OCI-LY1 (cell line): Measurements from ENCODE around the gene CRTAC1.

Experiments
- H2AFZ ChIP-seq: fragments of 200-600 bp; sonication (generic), shearing (Covaris generic); 2 replicates; pipeline ENCODE4 v1.6.0; 2014; ENCODE audit warnings: antibody characterized with exemption, mild to moderate bottlenecking, low read length
- H3F3A ChIP-seq: fragments of 200-600 bp; sonication (generic), shearing (Covaris generic); 2 replicates; pipeline ENCODE4 v1.6.0; 2014; ENCODE audit warnings: mild to moderate bottlenecking, antibody characterized with exemption, low read length, moderate library complexity; ENCODE audit not compliant: insufficient read depth
- H3K27ac ChIP-seq: fragments of 200-600 bp; sonication (generic); 2 replicates; pipeline ENCODE4 v1.5.1; 2014; ENCODE audit warnings: low read length, mixed run types, mild to moderate bottlenecking, low read depth; ENCODE audit not compliant: poor library complexity, severe bottlenecking
- H3K27me3 ChIP-seq: fragments of 200-600 bp; sonication (generic); 2 replicates; pipeline ENCODE4 v1.6.0; 2014; ENCODE audit warnings: antibody characterized with exemption, mild to moderate bottlenecking, low read length, moderate library complexity; ENCODE audit not compliant: insufficient read depth
- H3K36me3 ChIP-seq: fragments of 200-600 bp; sonication (generic); 2 replicates; pipeline ENCODE4 v1.6.1; 2014; ENCODE audit warnings: mild to moderate bottlenecking, antibody characterized with exemption, low read length, moderate library complexity, mixed read lengths; ENCODE audit not compliant: insufficient read depth
- H3K4me1 ChIP-seq: fragments of 200-600 bp; sonication (generic); 2 replicates; pipeline ENCODE4 v1.5.1; 2014; ENCODE audit warnings: mild to moderate bottlenecking, low read length, moderate library complexity; ENCODE audit not compliant: insufficient read depth, severe bottlenecking
- H3K4me2 ChIP-seq: fragments of 200-600 bp; sonication (generic), shearing (Covaris generic); 2 replicates; pipeline ENCODE4 v1.6.1; 2014; ENCODE audit warnings: low read length
- H3K4me3 ChIP-seq: fragments of 200-600 bp; sonication (generic); 2 replicates; pipeline ENCODE4 v1.5.1; 2014; ENCODE audit warnings: low read length, low read depth, mild to moderate bottlenecking, mixed read lengths; ENCODE audit not compliant: poor library complexity, severe bottlenecking
- H3K79me2 ChIP-seq: fragments of 200-600 bp; shearing (Covaris generic); 2 replicates; pipeline ENCODE4 v1.6.1; 2016; ENCODE audit warnings: mixed run types, low read length, mixed read lengths; ENCODE audit not compliant: insufficient read depth
- H3K9ac ChIP-seq: fragments of 200-600 bp; sonication (generic), shearing (Covaris generic); 2 replicates; pipeline ENCODE4 v1.6.1; 2014; ENCODE audit warnings: mild to moderate bottlenecking, low read length, mixed read lengths
- H3K9me2 ChIP-seq: fragments of 200-600 bp; sonication (generic), shearing (Covaris generic); 2 replicates; pipeline ENCODE4 v1.6.1; 2014; ENCODE audit warnings: low read depth, mild to moderate bottlenecking, low read length, mixed read lengths
- H3K9me3 ChIP-seq: fragments of 200-600 bp; shearing (Covaris generic); 2 replicates; pipeline ENCODE4 v1.6.1; 2014; ENCODE audit warnings: low read length, mixed read lengths
- H4K20me1 ChIP-seq: fragments of 200-600 bp; sonication (generic), shearing (Covaris generic); 2 replicates; pipeline ENCODE4 v1.6.0; 2016; ENCODE audit warnings: mild to moderate bottlenecking, low read length; ENCODE audit not compliant: insufficient read depth
- EZH2 ChIP-seq: fragments of 200-600 bp; sonication (generic), shearing (Covaris generic); IDR thresholded peaks from 2 replicates; pipeline ENCODE4 v1.8.0; 2017; ENCODE audit warnings: borderline replicate concordance, mixed run types, mild to moderate bottlenecking, antibody characterized with exemption, low read length, moderate library complexity, mixed read lengths
- TF ChIP-seq, protein P1 (sequence below): fragments of 200-600 bp; sonication (generic), shearing (Covaris generic); IDR thresholded peaks from 2 replicates; pipeline ENCODE4 v1.5.1; 2017; ENCODE audit warnings: mild to moderate bottlenecking, antibody characterized with exemption, low read length, moderate library complexity, mixed read lengths

CRTAC1 gene

DNA sequence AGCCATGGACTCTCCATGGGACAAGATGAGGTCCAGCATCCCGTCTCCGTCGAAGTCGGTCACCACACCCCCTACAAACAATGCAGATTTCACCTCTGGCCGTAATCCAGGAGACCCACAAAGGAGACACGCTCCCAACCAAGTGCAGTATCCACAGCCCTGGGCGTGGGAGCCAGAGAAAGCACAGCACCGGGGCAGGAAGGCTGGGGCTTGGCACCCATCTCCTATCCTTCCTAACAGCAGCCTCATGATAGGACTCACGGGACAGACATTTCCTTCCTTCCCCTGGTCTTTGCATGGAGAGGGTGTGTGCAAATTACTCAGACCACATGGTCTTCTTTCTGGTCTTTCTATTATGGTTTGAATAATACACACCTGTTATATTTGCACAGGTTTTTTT is 134.5 kb downstream of the CRTAC1 start:
- Histone ChIP-seq H3K27me3 (no peaks in the 10 kb centered on the region), H3K4me3 (no peak overlapping the region), H3F3A (no peaks in the 10 kb centered on the region), H3K9ac (no peak overlapping the region), H3K4me2 (no peak overlapping the region), H3K9me3 (no peaks in the 10 kb centered on the region), H3K27ac (no peak overlapping the region), H4K20me1 (no peaks in the 10 kb centered on the region), H3K9me2 (no peaks in the 10 kb centered on the region), H3K4me1 (no peaks in the 10 kb centered on the region), H3K36me3 (no peaks in the 10 kb centered on the region), H3K79me2 (no peaks in the 10 kb centered on the region), H2AFZ (no peak overlapping the region)
- no peak for TF ChIP-seq EZH2
- TF ChIP-seq, protein P1, sequence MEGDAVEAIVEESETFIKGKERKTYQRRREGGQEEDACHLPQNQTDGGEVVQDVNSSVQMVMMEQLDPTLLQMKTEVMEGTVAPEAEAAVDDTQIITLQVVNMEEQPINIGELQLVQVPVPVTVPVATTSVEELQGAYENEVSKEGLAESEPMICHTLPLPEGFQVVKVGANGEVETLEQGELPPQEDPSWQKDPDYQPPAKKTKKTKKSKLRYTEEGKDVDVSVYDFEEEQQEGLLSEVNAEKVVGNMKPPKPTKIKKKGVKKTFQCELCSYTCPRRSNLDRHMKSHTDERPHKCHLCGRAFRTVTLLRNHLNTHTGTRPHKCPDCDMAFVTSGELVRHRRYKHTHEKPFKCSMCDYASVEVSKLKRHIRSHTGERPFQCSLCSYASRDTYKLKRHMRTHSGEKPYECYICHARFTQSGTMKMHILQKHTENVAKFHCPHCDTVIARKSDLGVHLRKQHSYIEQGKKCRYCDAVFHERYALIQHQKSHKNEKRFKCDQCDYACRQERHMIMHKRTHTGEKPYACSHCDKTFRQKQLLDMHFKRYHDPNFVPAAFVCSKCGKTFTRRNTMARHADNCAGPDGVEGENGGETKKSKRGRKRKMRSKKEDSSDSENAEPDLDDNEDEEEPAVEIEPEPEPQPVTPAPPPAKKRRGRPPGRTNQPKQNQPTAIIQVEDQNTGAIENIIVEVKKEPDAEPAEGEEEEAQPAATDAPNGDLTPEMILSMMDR = no peak

DNA sequence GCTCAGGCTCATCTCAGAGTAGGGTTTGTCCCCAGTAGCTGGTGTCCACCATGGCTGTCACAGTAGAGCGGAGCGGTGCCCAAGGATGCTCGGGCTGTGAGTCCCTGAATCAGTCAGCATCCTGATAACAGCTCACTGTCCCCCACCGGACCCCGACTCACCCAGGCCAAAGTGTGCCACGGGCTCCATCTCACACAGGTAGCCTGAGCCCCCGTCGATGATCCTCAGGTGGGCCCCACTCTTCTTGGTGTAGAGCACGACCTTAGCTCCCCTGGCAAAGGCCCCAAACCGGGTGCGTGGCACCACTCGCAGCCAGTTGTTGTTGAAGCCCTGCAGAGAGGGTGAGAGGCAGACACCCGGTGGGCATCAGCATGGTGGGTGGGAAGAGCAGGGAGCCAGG is 135.3 kb downstream of the CRTAC1 start:
- Histone ChIP-seq H2AFZ (no peak overlapping the region), H3K4me2 (no peak overlapping the region), H3K36me3 (no peaks in the 10 kb centered on the region), H3K4me3 (no peak overlapping the region), H3K4me1 (no peaks in the 10 kb centered on the region), H3K79me2 (no peaks in the 10 kb centered on the region), H3K9me2 (no peaks in the 10 kb centered on the region), H3K27me3 (no peaks in the 10 kb centered on the region), H3F3A (no peaks in the 10 kb centered on the region), H3K27ac (no peak overlapping the region), H4K20me1 (no peaks in the 10 kb centered on the region), H3K9me3 (no peaks in the 10 kb centered on the region), H3K9ac (no peak overlapping the region)
- TF ChIP-seq EZH2 = no peak
- TF ChIP-seq, protein P1 = no peak

DNA sequence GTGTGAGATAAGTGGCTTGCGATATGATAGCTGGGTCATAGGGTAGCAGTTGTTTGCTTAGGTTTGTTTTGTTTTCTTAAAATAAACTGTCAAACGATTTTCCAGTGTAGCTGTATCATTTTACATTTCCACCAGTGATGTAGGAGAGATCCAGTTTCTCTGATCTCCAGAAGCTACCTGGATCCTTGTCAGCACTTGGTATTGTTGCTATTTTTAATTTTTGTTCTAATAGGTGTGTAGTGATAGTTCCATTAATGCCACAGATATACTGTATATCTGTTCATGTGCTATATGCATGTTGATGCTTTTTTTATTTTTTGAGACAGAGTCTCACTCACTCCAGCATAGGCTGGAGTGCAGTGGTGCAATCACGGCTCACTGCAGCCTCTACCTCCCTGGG is 136.3 kb downstream of the CRTAC1 start:
- no peaks in the 10 kb centered on the region for H3K79me2 ChIP-seq
- no peak for TF ChIP-seq EZH2
- TF ChIP-seq, protein P1 = no peak
- no peaks in the 10 kb centered on the region for H3K27me3 ChIP-seq
- no peaks in the 10 kb centered on the region for H3K4me1 ChIP-seq
- H3F3A ChIP-seq = no peaks in the 10 kb centered on the region
- no peak overlapping the region for H2AFZ ChIP-seq
- no peak overlapping the region for H3K27ac ChIP-seq
- no peaks in the 10 kb centered on the region for H4K20me1 ChIP-seq
- no peak overlapping the region for H3K9ac ChIP-seq
- H3K4me2 ChIP-seq = no peak overlapping the region
- H3K4me3 ChIP-seq = no peak overlapping the region
- no peaks in the 10 kb centered on the region for H3K9me3 ChIP-seq
- no peaks in the 10 kb centered on the region for H3K36me3 ChIP-seq
- H3K9me2 ChIP-seq = no peaks in the 10 kb centered on the region
